Trophoblast cell (in vitro differentiated cells and primary cell): ENCODE results near the gene TEAD1.

Experiments used
- DNase-seq, 2 donors: peaks; one replicate each; pipeline ENCODE4 v3.0.0-alpha.2; 2016
- H2AFZ ChIP-seq: 2 replicates; pipeline ENCODE4 v1.6.1; 2013; ENCODE audit warnings: low read length, moderate library complexity, mild to moderate bottlenecking; ENCODE audit not compliant: insufficient read depth, poor library complexity
- H2AK5ac ChIP-seq: 2 replicates; pipeline ENCODE4 v1.6.1; 2013; ENCODE audit warnings: mild to moderate bottlenecking, low read length
- H2BK120ac ChIP-seq: 2 replicates; pipeline ENCODE4 v1.6.1; 2013; ENCODE audit warnings: low read length, mild to moderate bottlenecking, moderate library complexity; ENCODE audit not compliant: insufficient read depth, poor library complexity
- H2BK12ac ChIP-seq: 2 replicates; pipeline ENCODE4 v1.6.1; 2013; ENCODE audit warnings: mild to moderate bottlenecking, low read length, moderate library complexity
- H2BK5ac ChIP-seq: 2 replicates; pipeline ENCODE4 v1.6.1; 2013; ENCODE audit warnings: low read length, low read depth, moderate library complexity, mild to moderate bottlenecking; ENCODE audit not compliant: poor library complexity
- H3K14ac ChIP-seq: 2 replicates; pipeline ENCODE4 v1.6.1; 2013; ENCODE audit warnings: mild to moderate bottlenecking, low read length
- H3K18ac ChIP-seq: 2 replicates; pipeline ENCODE4 v1.6.1; 2013; ENCODE audit warnings: mild to moderate bottlenecking, low read length
- H3K23ac ChIP-seq: 2 replicates; pipeline ENCODE4 v1.6.1; 2013; ENCODE audit warnings: low read length
- H3K27ac ChIP-seq: 2 replicates; pipeline ENCODE4 v1.5.1; 2013; ENCODE audit warnings: low read depth, mild to moderate bottlenecking, inconsistent platforms, low read length, moderate library complexity
- H3K27me3 ChIP-seq: 2 replicates; pipeline ENCODE4 v1.6.1; 2013; ENCODE audit warnings: inconsistent platforms, mild to moderate bottlenecking, low read length, moderate library complexity; ENCODE audit not compliant: insufficient read depth
- H3K36me3 ChIP-seq, 2 experiments: 1 replicate in 1 of 2; 2 replicates in 1 of 2; pipeline ENCODE4 v1.6.1; 2013; ENCODE audit warnings: low read length in 2 of 2, mild to moderate bottlenecking in 2 of 2, moderate library complexity in 1 of 2; ENCODE audit not compliant: insufficient read depth in 2 of 2, control insufficient read depth in 1 of 2
- H3K4ac ChIP-seq: 2 replicates; pipeline ENCODE4 v1.6.1; 2013; ENCODE audit warnings: low read depth, mild to moderate bottlenecking, low read length, moderate library complexity
- H3K4me1 ChIP-seq, 2 experiments: 1 replicate in 1 of 2; 2 replicates in 1 of 2; pipeline ENCODE4 v1.6.1; 2013; ENCODE audit warnings: low read length in 2 of 2, mild to moderate bottlenecking in 2 of 2, moderate library complexity in 1 of 2; ENCODE audit not compliant: insufficient read depth in 2 of 2, control insufficient read depth in 1 of 2
- H3K4me2 ChIP-seq: 2 replicates; pipeline ENCODE4 v1.6.1; 2013; ENCODE audit warnings: inconsistent platforms, mild to moderate bottlenecking, low read length, moderate library complexity
- H3K4me3 ChIP-seq: 2 replicates; pipeline ENCODE4 v1.5.1; 2013; ENCODE audit warnings: mild to moderate bottlenecking, low read depth, low read length, inconsistent platforms
- H3K79me1 ChIP-seq: one replicate; pipeline ENCODE4 v1.6.1; 2013; ENCODE audit warnings: low read length
- H3K79me2 ChIP-seq: 2 replicates; pipeline ENCODE4 v1.6.1; 2013; ENCODE audit warnings: low read length, mild to moderate bottlenecking; ENCODE audit not compliant: control insufficient read depth, insufficient read depth, poor library complexity
- H3K9ac ChIP-seq: 2 replicates; pipeline ENCODE4 v1.6.1; 2013; ENCODE audit warnings: mild to moderate bottlenecking, low read length
- H3K9me3 ChIP-seq: 2 replicates; pipeline ENCODE4 v1.6.1; 2013; ENCODE audit warnings: low read depth, mild to moderate bottlenecking, control low read depth, inconsistent platforms, low read length; ENCODE audit not compliant: insufficient read depth
- H4K12ac ChIP-seq: 2 replicates; pipeline ENCODE4 v1.6.1; 2013; ENCODE audit warnings: low read depth, mild to moderate bottlenecking, low read length, moderate library complexity
- H4K8ac ChIP-seq: 2 replicates; pipeline ENCODE4 v1.6.1; 2013; ENCODE audit warnings: low read depth, mild to moderate bottlenecking, low read length, moderate library complexity
- H4K91ac ChIP-seq: one replicate; pipeline ENCODE4 v1.6.1; 2013; ENCODE audit warnings: low read depth, mild to moderate bottlenecking, low read length, moderate library complexity
- WGBS: extraction: QIAGEN DNeasy Blood & Tissue Kit; methylation state at CpG from one replicate; pipeline ENCODE4 v1.1.7; 2013; ENCODE audit warnings: missing lambda C conversion rate; ENCODE audit not compliant: insufficient read length, insufficient coverage; ENCODE audit errors: extremely low coverage; 5-methylcytosine and 5-hydroxymethylcytosine counted together

TEAD1 gene

DNA sequence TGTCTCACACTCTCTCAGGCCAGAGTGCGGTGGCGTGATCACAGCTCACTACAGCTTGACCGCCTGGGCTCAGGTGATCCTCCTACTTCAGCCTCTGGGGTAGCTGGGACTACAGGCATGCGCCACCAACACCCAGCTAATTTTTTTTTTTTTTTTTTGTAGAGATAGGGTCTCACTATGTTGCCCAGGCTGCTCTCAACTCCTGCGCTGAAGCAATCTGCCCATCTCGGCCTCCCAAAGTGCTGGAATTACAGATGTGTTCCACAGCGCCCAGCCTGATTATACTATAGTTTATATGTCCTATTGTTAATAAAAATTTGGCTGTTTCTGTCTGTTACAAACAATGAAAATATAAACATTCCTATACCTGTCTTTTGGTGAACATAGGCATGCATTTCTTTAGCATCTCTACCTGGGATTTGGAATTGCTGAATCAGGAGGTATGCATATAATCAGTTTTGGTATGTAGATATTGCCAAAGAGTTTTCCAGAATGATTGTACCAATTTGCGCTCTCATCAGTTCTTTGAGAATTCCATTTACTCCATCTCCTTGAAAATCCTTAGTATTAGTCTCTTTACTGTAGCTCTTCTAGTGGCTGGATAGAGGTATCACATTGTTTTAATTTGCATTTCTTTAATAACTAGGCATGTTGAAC lies 78.8 kb downstream of the TEAD1 start:
- H4K91ac ChIP-seq, result no peak overlapping the region
- H4K12ac ChIP-seq, result no peak overlapping the region
- WGBS, result no CpG with 5 or more reads among the region's 8 CpGs
- peaks cover 42% of the 10 kb centered on the region for H3K79me2 ChIP-seq
- H4K8ac ChIP-seq, result no peak overlapping the region
- H3K14ac ChIP-seq, result no peak overlapping the region
- no peak overlapping the region for H3K27ac ChIP-seq
- H3K79me1 ChIP-seq, result peaks cover 3% of the 10 kb centered on the region
- peak overlapping the region; percentile 77 for H3K4ac ChIP-seq
- H2BK5ac ChIP-seq, result no peak overlapping the region
- peak in 1 of 2 donors; percentile 59 for DNase-seq
- H3K9me3 ChIP-seq, result no peaks in the 10 kb centered on the region
- no peak overlapping the region for H3K18ac ChIP-seq
- H3K36me3 ChIP-seq, result peaks cover 0 to 2% of the 10 kb centered on the region in 2 experiments
- H3K27me3 ChIP-seq, result no peaks in the 10 kb centered on the region
- no peak overlapping the region for H3K4me2 ChIP-seq
- no peak overlapping the region for H2AFZ ChIP-seq
- no peak overlapping the region for H2AK5ac ChIP-seq
- H3K23ac ChIP-seq, result no peak overlapping the region
- no peak overlapping the region for H2BK12ac ChIP-seq
- H3K4me3 ChIP-seq, result no peak overlapping the region
- H3K4me1 ChIP-seq, result peaks cover 13 to 18% of the 10 kb centered on the region in 2 experiments
- no peak overlapping the region for H3K9ac ChIP-seq
- H2BK120ac ChIP-seq, result no peak overlapping the region

DNA sequence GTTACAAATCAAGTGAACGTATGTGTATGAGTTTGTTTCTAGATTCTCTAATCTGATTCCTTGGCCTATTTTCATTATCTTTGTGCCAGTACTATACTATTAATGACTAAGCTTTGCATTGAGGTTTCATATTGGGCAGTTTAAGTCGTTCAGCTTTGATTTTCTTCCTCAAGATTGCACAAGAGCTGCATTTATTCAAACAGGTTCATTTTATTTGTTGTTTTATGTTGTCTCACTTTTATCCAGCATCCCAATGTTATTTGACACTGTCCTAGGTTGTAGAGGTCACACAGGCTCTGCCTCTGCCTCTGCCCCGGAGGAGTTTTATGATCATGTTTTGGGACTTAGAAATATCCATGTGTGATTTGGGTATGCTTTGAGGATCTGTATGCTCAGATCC lies 79.8 kb downstream of the TEAD1 start:
- Histone ChIP-seq H2AFZ (no peak overlapping the region), H3K4ac (peak overlapping the region; percentile 94), H3K79me1 (peaks cover 3% of the 10 kb centered on the region), H2BK5ac (no peak overlapping the region), H3K27ac (no peak overlapping the region), H4K12ac (no peak overlapping the region), H3K36me3 (peaks cover 0 to 2% of the 10 kb centered on the region in 2 experiments), H3K4me1 (peaks cover 6 to 18% of the 10 kb centered on the region in 2 experiments), H2BK120ac (no peak overlapping the region), H2BK12ac (no peak overlapping the region), H3K4me3 (no peak overlapping the region), H2AK5ac (no peak overlapping the region), H3K27me3 (no peaks in the 10 kb centered on the region), H3K9ac (no peak overlapping the region), H3K14ac (no peak overlapping the region), H3K23ac (no peak overlapping the region), H3K79me2 (peaks cover 35% of the 10 kb centered on the region), H3K18ac (no peak overlapping the region), H3K4me2 (no peak overlapping the region), H4K8ac (no peak overlapping the region), H3K9me3 (no peaks in the 10 kb centered on the region), H4K91ac (no peak overlapping the region)
- no peak for DNase-seq
- no CpG with 5 or more reads among the region's 3 CpGs for WGBS

DNA sequence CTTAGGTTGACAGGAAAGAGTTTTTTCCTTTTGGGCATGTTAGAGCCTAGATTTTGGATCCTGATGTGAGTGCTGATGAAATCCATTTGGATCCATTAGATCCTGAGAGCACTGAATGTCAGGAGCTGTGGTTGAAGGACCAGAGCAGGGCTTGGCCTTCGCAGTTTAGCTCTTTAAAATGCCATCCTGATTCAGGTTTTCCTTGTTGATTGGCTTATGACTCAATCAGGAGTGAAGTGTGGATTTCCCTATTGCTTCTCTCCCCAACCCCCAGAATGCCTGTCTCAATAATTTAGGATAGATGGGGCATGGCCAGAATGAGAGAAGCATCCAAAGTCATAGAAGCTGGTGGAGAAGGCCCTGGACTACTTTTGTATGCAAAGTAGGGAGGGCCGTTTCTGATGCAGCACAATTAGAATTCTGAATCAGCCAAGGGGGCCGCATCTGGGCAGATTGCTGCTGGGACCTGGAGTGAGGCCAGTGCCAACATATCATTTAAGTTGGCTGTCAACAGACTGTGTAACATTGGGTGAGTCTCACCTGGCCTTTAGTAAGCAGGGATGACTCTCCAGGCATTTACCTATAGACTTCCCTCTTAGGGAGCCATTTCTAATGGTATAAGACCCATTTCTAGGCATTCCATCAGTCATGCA lies 80.5 kb downstream of the TEAD1 start:
- Histone ChIP-seq H4K12ac (no peak overlapping the region), H4K91ac (no peak overlapping the region), H3K27ac (no peak overlapping the region), H2BK5ac (no peak overlapping the region), H2BK12ac (no peak overlapping the region), H2AK5ac (no peak overlapping the region), H3K4me1 (peaks cover 6 to 18% of the 10 kb centered on the region in 2 experiments), H3K9ac (no peak overlapping the region), H3K79me2 (peaks cover 29% of the 10 kb centered on the region), H2AFZ (no peak overlapping the region), H3K27me3 (no peaks in the 10 kb centered on the region), H3K4me3 (no peak overlapping the region), H2BK120ac (no peak overlapping the region), H3K79me1 (peaks cover 3% of the 10 kb centered on the region), H3K23ac (no peak overlapping the region), H3K14ac (no peak overlapping the region), H3K4ac (peak overlapping the region; percentile 2), H4K8ac (no peak overlapping the region), H3K18ac (no peak overlapping the region), H3K4me2 (no peak overlapping the region), H3K36me3 (peaks cover 0 to 2% of the 10 kb centered on the region in 2 experiments), H3K9me3 (no peaks in the 10 kb centered on the region)
- DNase-seq, result no peak
- no CpG with 5 or more reads among the region's 3 CpGs for WGBS

DNA sequence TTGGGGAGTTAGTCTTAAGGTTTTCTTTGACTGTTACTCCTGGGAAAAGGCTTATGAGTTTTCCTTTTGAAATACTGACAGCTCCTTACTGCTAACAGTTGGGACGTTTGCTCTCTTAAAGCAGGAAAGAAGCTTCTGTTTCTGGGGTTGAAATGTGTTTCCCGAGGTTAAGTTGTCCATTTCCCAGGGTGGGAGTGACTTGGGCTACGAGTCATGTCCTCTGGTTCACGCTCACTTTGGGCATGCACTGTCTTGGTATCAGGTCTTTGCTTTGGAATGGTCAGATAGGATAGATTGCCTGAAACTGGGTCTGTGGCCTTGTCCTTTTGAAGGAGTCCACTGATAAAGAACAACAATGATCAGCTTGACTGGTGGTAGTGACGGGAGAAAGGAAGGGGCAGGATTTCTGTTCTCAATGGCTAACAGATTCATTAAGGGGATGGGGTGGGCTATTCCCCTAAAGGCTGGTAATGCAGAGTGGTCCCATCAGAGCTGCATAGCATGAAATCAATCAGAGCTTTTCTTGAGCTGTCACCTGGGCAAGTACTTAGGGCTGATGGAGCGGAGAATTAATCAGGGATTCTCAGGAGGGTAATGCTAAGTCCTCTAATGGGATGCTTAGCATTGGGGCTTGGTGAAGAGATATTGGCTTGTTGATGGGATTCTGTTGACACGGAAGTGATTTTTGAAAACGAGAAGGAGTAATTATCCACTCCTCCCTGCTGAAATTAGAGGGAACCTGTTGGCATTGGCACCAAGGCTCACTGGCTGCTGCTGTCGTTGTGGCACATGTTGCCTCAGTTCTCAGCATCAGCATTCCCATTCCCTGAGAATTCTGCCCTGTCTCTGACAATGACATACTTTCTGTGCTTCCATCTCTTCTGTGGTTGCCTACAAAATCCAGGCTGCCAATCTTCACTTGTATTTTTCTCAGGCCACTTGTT lies 81.6 kb downstream of the TEAD1 start:
- WGBS, result no CpG with 5 or more reads among the region's 9 CpGs
- H3K27ac ChIP-seq, result no peak overlapping the region

More for the DNA sequence above, 81.6 kb downstream of the TEAD1 start:
- no peak overlapping the region for H3K9ac ChIP-seq
- no peak overlapping the region for H3K14ac ChIP-seq
- H4K91ac ChIP-seq, result no peak overlapping the region
- H2BK12ac ChIP-seq, result no peak overlapping the region
- H3K79me1 ChIP-seq, result peaks cover 3% of the 10 kb centered on the region
- no peak overlapping the region for H3K23ac ChIP-seq
- H3K4me1 ChIP-seq, result peaks cover 5 to 13% of the 10 kb centered on the region in 2 experiments
- peak overlapping the region; percentile 89 for H3K4ac ChIP-seq
- no peak overlapping the region for H3K4me3 ChIP-seq
- no peak overlapping the region for H2BK120ac ChIP-seq
- no peak overlapping the region for H2AK5ac ChIP-seq
- peaks cover 26% of the 10 kb centered on the region for H3K79me2 ChIP-seq
- no peak for DNase-seq
- no peaks in the 10 kb centered on the region for H3K27me3 ChIP-seq
- no peak overlapping the region for H3K18ac ChIP-seq
- H4K12ac ChIP-seq, result no peak overlapping the region
- no peaks in the 10 kb centered on the region for H3K9me3 ChIP-seq
- H2AFZ ChIP-seq, result no peak overlapping the region
- H3K4me2 ChIP-seq, result no peak overlapping the region
- H2BK5ac ChIP-seq, result no peak overlapping the region
- no peak overlapping the region for H4K8ac ChIP-seq
- H3K36me3 ChIP-seq, result peaks cover 0 to 2% of the 10 kb centered on the region in 2 experiments
